Measurements from ENCODE around the gene SERPINB7. TPM values are rescaled to one million over a fixed set of nuclear protein-coding genes. Genes with fewer than 3 reads are reported as not detected.
"Not testable (repeated sequence)": the region's sequence is repeated elsewhere in the genome, so short reads cannot be mapped to it uniquely, and the experiment has no call there.

Gene SERPINB7
- total RNA-seq, 4 donors from 2014 or later, result not detected

DNA sequence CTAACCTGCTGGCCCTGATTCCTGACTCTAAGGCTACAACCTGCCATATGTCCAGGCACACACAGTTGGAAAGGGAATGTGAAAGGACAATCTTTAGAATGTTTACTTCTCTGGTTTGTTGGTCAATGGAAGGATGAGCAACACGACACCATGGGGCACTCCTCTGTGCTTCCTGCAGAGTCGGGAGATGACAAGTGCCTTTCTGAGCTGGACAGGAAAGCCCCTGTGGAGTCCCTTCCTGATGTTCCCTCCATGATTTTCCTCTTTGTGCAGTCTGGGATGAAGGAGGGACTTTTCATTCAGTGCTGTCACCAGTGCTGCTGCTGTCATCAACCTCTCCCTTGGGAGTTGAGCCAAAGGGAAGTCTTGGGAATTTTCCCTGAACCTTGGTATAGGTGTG, 22.6 kb upstream of the SERPINB7 start:
- Histone ChIP-seq H3K27ac (no peak overlapping the region), H3K27me3 (no peaks in the 10 kb centered on the region), H3K36me3 (no peaks in the 10 kb centered on the region), H3K9me3 (no peaks in the 10 kb centered on the region), H3K4me1 (no peaks in the 10 kb centered on the region), H3K4me3 (no peak overlapping the region)
- TF ChIP-seq, protein P1, sequence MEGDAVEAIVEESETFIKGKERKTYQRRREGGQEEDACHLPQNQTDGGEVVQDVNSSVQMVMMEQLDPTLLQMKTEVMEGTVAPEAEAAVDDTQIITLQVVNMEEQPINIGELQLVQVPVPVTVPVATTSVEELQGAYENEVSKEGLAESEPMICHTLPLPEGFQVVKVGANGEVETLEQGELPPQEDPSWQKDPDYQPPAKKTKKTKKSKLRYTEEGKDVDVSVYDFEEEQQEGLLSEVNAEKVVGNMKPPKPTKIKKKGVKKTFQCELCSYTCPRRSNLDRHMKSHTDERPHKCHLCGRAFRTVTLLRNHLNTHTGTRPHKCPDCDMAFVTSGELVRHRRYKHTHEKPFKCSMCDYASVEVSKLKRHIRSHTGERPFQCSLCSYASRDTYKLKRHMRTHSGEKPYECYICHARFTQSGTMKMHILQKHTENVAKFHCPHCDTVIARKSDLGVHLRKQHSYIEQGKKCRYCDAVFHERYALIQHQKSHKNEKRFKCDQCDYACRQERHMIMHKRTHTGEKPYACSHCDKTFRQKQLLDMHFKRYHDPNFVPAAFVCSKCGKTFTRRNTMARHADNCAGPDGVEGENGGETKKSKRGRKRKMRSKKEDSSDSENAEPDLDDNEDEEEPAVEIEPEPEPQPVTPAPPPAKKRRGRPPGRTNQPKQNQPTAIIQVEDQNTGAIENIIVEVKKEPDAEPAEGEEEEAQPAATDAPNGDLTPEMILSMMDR (IDR thresholded peaks at IDR 0.05), result no peak
- no peak for DNase-seq
- 75% methylated on average over 2 of the region's 2 CpGs; no CpG with 5 or more reads in 1 of the 2 donors for WGBS, 2 donors (ENCODE audit: low coverage in 1 of 2)
- in situ Hi-C loops (cut with MboI; ENCODE audit: low pct_ligation_motif_present in 1 of 4, low pct_unique_long_range_greater_than_20kb in 1 of 4, low sequenced_read_pairs in 3 of 4) (no loop called here), intact Hi-C loops (cut with DNase I; ENCODE audit: low total_unique reads) (no loop called here)

DNA sequence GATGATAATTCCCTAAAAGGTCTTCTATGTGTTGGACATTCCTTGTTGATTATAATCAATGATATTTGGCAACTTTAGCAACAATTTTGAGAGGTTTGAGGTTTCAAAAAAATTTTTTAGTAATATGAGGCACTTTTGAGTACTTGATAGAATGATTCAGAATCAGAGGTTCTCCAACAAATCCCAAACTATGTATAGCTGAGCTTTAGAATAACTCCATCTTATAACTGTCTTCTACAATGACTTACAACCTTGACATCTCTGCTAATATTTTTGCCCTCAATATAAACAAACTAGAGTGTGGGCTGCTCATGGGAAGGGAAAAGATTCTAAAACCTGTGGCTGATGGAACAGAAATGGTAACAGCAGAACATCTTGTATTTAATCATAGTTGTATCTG, 21.5 kb upstream of the SERPINB7 start:
- no peak for TF ChIP-seq POLR2A (IDR thresholded peaks at IDR 0.05)
- in situ Hi-C loops (cut with MboI; ENCODE audit: low pct_ligation_motif_present in 1 of 4, low pct_unique_long_range_greater_than_20kb in 1 of 4, low sequenced_read_pairs in 3 of 4) (no loop called here), intact Hi-C loops (cut with DNase I; ENCODE audit: low total_unique reads) (no loop called here)

DNA sequence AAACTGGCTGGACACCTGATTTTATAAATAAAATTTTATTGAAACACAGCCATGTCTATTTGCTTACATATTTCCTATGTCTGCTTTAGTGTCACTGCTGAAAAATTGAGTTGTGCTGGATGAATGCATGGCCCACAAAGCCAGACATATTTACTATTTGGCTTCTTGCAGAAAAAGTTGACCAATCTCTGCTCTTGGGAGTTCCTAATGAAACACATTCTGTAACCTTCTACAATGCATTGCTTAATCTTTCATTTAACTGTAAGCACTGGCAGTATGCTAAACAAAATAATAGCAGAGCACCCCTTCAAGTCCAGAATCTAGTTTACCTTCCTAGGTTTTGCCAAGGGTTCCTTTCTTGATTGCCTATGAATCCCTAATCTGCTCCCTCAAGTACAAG, 17.7 kb upstream of the SERPINB7 start:
- in situ Hi-C loops (cut with MboI; ENCODE audit: low pct_ligation_motif_present in 1 of 4, low pct_unique_long_range_greater_than_20kb in 1 of 4, low sequenced_read_pairs in 3 of 4) (no loop called here), intact Hi-C loops (cut with DNase I; ENCODE audit: low total_unique reads) (no loop called here)
- no peak for DNase-seq
- Histone ChIP-seq H3K4me1 (no peaks in the 10 kb centered on the region), H3K27me3 (no peaks in the 10 kb centered on the region), H3K9me3 (peaks cover 7 to 8% of the 10 kb centered on the region in 2 donors), H3K4me3 (no peak overlapping the region), H3K27ac (no peak overlapping the region), H3K36me3 (no peaks in the 10 kb centered on the region)
- TF ChIP-seq, protein P1 (IDR thresholded peaks at IDR 0.05), result no peak
- TF ChIP-seq EP300 (IDR thresholded peaks at IDR 0.05; ENCODE audit: low read depth) (no peak), POLR2A (IDR thresholded peaks at IDR 0.05) (no peak), POLR2AphosphoS5 (IDR thresholded peaks at IDR 0.05) (no peak)

More for the DNA sequence above, 21.5 kb upstream of the SERPINB7 start:
- no peaks in the 10 kb centered on the region for H3K4me1 ChIP-seq
- no peak overlapping the region for H3K4me3 ChIP-seq
- no peak for DNase-seq
- H3K27ac ChIP-seq, result no peak overlapping the region
- H3K9me3 ChIP-seq, result no peaks in the 10 kb centered on the region
- no peaks in the 10 kb centered on the region for H3K36me3 ChIP-seq
- no peaks in the 10 kb centered on the region for H3K27me3 ChIP-seq

DNA sequence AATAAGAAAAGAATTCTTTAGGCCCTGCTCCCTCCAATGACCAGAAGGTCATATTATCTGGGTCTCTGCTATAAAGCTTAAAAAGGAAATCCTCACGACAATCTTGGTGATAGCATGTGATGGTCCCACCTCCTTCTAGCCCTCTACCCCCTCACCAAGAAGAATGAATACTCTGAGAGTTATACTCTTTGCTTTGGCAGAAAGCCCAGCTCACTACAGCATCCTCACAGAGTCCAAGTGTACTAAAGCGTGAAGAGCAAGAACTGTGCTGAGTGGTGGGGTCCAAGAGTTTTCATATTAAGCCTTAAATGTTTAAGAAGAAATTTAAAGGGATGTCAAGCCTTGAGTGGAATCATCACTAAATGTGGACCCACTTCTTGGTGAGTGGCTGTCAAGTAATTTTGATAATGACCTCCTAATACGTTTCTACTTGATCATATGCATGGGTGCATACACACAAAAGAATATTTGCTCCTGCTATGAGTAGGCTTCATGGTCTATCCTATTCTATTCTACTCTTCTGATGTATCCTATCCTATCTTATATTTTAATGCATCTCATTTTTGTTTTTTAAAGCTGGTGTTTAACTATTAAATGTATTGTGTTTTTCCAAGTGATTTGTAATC, 16.5 kb upstream of the SERPINB7 start:
- no peak for DNase-seq
- intact Hi-C loops (cut with DNase I; ENCODE audit: low total_unique reads) (no loop called here), in situ Hi-C loops (cut with MboI; ENCODE audit: low pct_ligation_motif_present in 1 of 4, low pct_unique_long_range_greater_than_20kb in 1 of 4, low sequenced_read_pairs in 3 of 4) (no loop called here)
- no peaks in the 10 kb centered on the region for H3K27me3 ChIP-seq
- 67% methylated on average over 3 of the region's 3 CpGs for WGBS, 2 donors (ENCODE audit: low coverage in 1 of 2)
- H3K27ac ChIP-seq, result no peak overlapping the region
- peaks cover 7 to 8% of the 10 kb centered on the region in 2 donors for H3K9me3 ChIP-seq
- H3K4me3 ChIP-seq, result no peak overlapping the region
- H3K36me3 ChIP-seq, result no peaks in the 10 kb centered on the region
- TF ChIP-seq POLR2A (IDR thresholded peaks at IDR 0.05), result no peak
- TF ChIP-seq, protein P1 (IDR thresholded peaks at IDR 0.05), result no peak
- TF ChIP-seq EP300 (IDR thresholded peaks at IDR 0.05; ENCODE audit: low read depth), result no peak
- no peak for TF ChIP-seq POLR2AphosphoS5 (IDR thresholded peaks at IDR 0.05)
- no peaks in the 10 kb centered on the region for H3K4me1 ChIP-seq

DNA sequence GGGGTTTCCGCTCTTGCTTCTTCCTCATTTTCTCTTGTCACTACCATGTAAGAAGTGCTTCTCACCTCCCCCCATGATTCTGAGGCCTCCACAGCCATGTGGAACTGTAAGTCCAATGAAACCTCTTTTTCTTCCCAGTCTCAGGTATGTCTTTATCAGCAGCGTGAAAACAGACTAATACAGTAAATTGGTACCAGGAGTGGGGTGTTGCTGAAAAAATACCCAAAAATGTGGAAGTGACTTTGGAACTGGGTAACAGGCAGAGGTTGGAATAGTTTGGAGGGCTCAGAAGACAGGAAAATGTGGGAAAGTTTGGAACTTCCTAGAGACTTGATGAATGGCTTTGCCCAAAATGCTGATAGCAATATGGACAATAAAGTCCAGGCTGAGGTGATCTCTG, 15.4 kb upstream of the SERPINB7 start:
- H3K27ac ChIP-seq; H3K9me3 ChIP-seq; H3K27me3 ChIP-seq; intact Hi-C loops (cut with DNase I; ENCODE audit: low total_unique reads); H3K36me3 ChIP-seq; DNase-seq; H3K4me1 ChIP-seq; H3K4me3 ChIP-seq; in situ Hi-C loops (cut with MboI; ENCODE audit: low pct_ligation_motif_present in 1 of 4, low pct_unique_long_range_greater_than_20kb in 1 of 4, low sequenced_read_pairs in 3 of 4): not testable (repeated sequence)
- 87 to 100% methylated on average over 1 to 2 of the region's 2 CpGs for WGBS, 2 donors (ENCODE audit: low coverage in 1 of 2)
